NCI-H69 (cell line): ENCODE results near the gene PHC2.
A peak's percentile ranks its signal among the peaks of the same experiment; 100 is the strongest.

Experiments
- DNase-seq: peaks from one replicate; lab custom pipeline; 2025; lab: John Stamatoyannopoulos, UW

PHC2 gene

DNA sequence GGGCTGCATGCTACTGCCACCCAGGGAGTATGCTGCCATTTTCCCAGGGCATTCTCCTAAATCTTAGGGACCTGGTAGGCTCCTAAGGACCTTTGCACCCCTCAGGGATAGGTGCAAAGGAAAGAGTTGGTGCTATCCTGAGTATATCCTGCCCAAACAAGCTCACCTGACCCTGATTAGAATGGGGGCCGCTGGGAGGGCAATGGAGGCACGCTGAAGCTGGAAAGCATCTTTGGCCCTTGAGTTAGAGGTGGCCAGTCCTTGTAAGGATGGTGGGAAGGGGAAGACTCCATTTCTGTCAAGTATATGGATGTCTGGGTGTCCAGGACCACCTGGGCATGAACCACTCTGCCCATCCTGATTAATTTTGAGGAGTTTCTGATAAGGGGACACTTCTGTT lies 61.1 kb downstream of the PHC2 start:
- no peak for DNase-seq

- no peak for DNase-seq
Measured at GRCh38 chr1:33369081-33369480, 61.8 kb downstream of the PHC2 start.

DNA sequence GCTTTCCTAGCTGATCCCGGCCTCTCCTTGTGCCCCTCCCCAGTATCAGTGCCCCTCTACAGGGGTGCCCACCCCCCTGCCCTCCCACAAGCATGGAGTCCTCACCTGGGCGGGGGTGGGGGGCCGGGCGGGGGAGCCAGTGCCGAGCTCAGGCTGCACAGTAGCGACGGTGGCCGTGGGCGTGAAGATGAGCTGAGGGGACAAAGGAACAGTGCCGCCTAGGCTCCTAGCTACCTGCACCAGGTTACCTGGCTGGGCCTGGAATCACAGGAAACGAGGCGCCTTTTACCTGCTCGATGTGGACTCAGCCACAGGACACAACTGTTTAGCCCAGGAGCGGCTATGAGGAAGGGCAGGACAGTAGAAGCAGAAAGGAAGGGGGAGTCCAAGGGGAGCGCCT lies 62.5 kb downstream of the PHC2 start:
- DNase-seq = no peak

- DNase-seq = peak; percentile 74
Measured at GRCh38 chr1:33367485-33368405, 63.1 kb downstream of the PHC2 start.

DNA sequence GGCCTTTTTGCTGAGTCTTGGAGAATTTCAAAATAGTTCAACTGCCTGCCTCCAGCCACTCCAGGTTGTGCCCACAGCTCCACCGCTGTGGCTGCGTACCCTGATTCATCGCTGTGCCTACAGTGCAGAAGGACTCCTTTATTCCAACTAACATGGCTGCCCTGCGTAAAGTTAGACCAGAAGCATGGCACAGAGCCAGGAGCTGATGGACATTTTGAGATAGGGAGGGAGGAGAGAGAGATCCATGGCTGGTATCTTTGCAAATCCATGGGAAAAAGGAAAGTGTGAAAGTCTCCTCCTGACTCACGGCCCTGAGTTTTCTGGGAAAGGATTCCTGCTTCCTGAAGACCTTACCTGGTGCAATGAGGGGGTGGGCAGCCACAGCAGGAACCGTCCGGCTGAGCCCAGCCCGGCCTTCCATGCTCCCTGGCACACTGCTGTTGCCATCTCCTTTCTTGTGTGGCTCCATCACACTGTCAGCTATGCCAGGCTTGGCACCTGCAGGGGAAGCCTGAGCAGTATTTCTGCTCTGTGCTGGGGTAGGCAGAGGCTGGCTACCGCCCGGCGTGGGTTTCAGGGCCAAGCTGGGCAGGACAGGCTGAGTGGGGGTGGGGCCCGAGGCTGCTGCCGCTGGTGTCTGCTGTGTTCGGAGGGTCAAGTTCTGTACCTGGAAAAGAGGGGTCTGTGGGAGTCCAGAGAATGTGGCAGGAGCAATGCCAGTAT lies 64.0 kb downstream of the PHC2 start:
- DNase-seq = no peak

- DNase-seq = no peak
Measured at GRCh38 chr1:33365560-33365997, 65.3 kb downstream of the PHC2 start.

DNA sequence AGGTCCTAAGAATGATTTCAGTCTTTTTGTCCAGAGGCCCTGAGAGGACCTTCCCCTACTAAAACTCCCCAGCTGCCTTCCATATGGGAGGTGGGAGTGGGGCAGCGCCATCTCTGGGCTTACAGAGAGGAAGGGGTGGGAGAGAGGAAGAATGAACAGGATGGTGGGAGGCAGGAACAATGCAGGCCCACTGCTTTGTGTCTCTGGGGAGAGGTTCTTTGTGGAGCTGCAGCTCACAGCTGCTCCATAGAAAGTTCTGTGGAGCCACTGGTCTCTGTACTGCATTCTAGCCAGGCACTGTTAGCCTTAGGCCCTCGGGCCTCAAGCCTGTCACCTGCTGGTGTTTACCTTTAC lies 66.4 kb downstream of the PHC2 start:
- DNase-seq = peak; percentile 94

- DNase-seq = peak; percentile 64
Measured at GRCh38 chr1:33363470-33363861, 67.4 kb downstream of the PHC2 start.

GRCh38 chr1:33363021-33363420 lies 67.9 kb downstream of the PHC2 start:
- DNase-seq = no peak

GRCh38 chr1:33361532-33362235 lies 69.2 kb downstream of the PHC2 start:
- DNase-seq = peak; percentile 4

DNA sequence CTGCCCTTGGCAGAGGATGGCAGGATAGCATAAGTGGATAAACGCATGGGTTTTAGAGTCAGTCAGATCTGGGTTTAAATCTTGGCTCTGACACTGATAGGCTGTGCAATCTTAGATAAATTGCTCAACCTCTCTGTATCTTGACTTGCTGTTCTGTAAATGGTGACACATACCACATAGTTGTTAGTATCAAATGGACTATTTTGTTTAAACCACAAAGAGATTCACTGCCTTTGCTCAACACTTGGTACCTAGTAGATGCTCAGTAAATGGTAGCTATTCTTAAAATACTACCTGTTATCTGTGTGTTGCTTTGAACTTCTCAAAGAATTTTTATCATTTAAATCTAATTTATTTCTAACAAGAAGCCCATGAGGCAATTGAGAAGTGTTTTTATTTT lies 70.5 kb downstream of the PHC2 start:
- no peak for DNase-seq

DNA sequence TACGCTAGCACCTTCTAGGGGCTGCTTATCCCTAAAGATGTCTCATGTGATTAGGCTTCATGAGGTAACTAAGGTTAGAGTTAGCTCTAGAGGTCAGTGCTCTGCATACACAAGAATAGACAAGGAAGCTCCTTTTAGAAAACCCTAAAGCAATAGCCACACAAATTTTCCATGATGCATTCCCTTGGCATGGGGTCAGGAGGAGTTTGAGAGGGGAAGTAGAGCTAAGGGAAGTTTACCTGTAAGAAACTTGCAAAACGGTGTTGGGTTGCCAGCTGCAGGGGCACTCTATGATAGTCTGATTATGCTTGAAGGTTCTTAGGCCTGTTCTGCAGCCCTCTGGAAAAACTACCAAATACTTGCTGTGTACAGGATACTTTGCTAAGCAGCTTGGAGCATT lies 71.0 kb downstream of the PHC2 start:
- no peak for DNase-seq

- no peak for DNase-seq
Measured at GRCh38 chr1:33358795-33359503, 71.9 kb downstream of the PHC2 start.

DNA sequence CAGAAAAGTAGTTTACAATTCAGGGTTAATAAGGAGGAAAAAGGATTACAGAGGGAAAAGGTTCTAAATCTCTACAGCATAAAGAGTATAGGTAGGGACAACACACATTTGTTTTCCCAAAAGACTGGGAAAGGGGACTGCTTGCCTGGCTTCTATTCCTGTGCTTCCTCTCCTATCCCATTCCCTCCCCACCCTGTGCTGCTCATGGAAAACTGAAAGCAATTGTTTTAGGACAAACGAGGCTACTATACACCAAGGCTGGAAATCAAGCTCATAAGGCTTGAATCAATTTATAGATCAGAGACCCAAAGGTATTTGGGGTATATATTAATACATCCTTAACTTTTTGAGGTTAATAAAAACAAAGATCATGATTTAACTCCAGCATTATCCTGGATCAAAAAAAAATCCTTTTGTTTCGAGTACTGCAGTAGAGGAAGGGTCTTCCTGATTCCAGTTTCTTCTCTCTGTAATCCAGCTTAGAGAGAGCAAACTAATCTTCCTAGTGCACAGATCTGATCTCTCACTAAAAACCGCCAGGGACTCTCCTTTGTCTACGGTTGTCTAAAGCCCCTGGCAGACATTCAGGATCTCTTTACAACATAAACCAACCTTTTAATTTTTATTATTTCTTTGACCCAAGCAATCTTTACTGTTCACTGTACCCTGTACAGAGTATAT lies 72.6 kb downstream of the PHC2 start:
- no peak for DNase-seq

- DNase-seq = no peak
Measured at GRCh38 chr1:33357099-33357498, 73.8 kb downstream of the PHC2 start.

DNA sequence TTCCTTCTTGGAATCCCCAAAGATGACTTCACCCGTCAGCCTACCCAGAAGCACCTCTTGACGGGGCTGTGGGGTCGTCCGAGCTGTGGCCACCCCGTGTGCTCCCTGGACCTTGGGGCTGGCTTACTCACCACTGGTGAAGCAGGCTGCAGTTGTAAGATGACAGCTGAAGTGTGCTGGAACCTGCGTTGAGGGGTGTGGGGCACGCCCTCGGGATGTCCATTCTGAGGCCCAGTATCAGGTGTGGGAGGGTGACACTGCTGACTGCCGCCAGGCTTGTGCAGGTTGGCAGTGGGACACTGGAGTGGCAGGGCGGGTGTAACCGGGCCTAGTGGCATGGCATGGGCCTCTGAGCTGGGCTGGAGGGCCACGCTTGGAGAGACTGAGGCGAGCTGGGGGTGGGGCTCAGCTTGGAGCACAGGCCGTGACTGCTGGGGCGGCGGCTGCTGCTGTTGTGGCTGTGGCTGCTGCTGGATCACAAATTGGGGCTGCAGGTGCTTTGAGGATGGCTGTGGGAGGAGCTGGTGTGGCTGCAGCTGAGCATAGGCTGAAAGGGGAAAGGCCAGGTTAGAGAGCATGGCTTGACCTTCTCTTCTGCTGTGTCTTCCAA lies 76.1 kb downstream of the PHC2 start:
- DNase-seq = no peak

GRCh38 chr1:33353531-33353930 lies 77.4 kb downstream of the PHC2 start:
- no peak for DNase-seq

DNA sequence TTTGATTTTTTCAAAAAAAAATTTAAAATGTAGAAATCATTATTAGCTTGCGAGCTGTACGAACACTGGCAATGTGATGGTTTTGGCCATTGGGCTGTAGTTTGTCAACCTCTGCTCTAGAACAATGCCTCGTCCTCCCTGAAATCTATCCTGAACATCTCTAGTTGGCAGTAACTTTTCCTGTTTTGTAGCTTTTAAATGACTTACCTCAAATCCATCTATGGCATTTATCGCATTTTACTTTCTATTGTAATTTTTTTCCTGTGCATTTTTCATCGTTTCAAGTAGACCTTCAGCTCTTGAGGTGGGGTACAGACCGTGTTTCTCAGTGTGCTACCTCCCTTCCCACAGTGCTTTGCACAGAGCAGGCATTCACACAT lies 79.6 kb downstream of the PHC2 start:
- no peak for DNase-seq

DNA sequence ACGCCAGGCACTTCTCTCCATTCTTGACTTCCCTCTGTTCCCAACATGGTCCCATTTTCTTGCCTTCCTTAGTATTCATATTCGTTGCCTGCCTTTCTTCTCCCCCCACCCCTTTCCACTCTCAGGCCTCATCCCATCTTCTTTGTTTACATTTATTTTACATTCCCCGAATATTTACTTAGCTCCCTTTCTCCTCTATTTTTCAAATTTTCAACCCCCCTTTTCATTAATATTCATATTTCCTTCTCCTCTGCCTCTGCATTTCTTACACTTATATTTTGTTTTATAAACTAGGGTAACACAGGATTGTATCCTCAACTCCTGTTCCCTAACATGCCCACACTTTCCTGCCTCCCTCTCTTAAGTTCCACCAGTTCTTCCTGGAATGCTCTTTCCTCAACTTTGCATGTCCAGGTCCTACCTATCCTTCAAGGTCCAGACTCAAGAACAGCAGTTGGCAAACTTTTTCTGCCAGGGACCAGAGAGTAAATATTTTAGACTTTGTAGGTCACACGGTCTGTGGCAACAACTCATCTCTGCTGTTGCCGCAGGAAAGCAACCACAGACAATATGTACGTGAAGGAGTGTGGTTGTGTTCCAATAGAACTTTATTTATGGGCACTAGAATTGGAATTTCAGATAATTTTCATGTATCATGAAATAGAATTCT lies 80.1 kb downstream of the PHC2 start:
- no peak for DNase-seq

DNA sequence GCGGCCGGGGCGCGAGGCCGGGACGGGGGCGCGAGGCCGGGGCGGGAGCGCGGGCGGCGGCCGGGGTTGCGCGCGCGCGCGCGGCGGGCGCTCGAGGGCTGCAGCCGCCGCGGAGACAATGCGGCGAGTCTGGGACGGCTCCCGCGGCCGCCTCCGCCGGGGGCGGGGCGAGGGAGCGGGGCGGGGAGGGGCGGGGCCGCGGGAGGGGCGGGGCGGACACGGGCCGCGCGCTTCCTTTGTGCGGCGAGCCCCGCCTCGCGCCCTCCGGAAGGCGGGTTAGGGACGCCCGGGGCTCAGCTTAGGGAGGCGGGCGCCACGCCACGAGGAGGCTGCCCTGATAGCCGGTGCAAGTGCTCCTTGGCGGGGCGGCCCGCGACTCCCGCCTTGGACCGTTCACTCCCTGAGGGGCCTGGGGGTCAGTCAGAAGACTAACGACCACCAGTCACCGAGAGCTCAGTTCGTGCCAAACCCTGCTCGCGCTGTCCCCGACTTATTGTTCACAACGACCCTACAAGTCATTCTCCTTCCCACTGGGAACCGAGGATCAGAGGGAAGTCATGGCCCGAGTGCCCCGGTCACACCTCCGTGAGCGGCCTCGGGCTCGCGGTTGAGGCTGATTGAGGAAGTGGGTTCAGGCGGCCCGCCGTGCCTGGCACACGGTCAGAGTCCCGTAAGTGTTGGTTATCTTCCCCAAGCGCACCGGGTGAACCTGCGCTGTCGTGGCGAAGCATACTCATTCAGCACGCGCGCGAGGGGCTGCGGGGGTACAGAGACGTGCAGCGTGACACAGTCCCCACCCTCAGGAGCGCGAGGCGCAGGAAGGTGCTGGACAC lies 80.9 kb downstream of the PHC2 start:
- peak; percentile 91 for DNase-seq
